KMS-11 (cell line): ENCODE results near the gene UBE2D1.
A peak's percentile ranks its signal among the peaks of the same experiment; 100 is the strongest.

Source experiments
- H2AFZ ChIP-seq: fragments of 200-600 bp; sonication (generic); 2 replicates; pipeline ENCODE4 v1.6.1; 2016; ENCODE audit warnings: antibody characterized with exemption, mixed run types, low read depth
- H3K27ac ChIP-seq: fragments of 200-600 bp; sonication (generic); 2 replicates; pipeline ENCODE4 v1.6.1; 2016; ENCODE audit warnings: mild to moderate bottlenecking, mixed run types
- H3K27me3 ChIP-seq: fragments of 200-600 bp; sonication (generic); 2 replicates; pipeline ENCODE4 v1.6.1; 2017; ENCODE audit warnings: mild to moderate bottlenecking, low read depth, mixed run types, moderate library complexity; ENCODE audit not compliant: insufficient read depth
- H3K36me3 ChIP-seq: fragments of 200-600 bp; sonication (generic); 2 replicates; pipeline ENCODE4 v1.6.1; 2017; ENCODE audit warnings: mild to moderate bottlenecking, mixed run types; ENCODE audit not compliant: insufficient read depth
- H3K4me1 ChIP-seq: fragments of 200-600 bp; sonication (generic); 2 replicates; pipeline ENCODE4 v1.6.1; 2016; ENCODE audit warnings: mild to moderate bottlenecking, low read depth, mixed run types; ENCODE audit not compliant: poor library complexity, severe bottlenecking
- H3K4me2 ChIP-seq: fragments of 200-600 bp; sonication (generic); 2 replicates; pipeline ENCODE4 v1.7.0; 2016; ENCODE audit warnings: mild to moderate bottlenecking, mixed run types
- H3K4me3 ChIP-seq: fragments of 200-600 bp; sonication (generic); IDR thresholded peaks from 2 replicates; pipeline ENCODE4 v1.6.1; 2017; ENCODE audit warnings: low read depth, low read length, mixed read lengths; ENCODE audit not compliant: insufficient read depth
- H3K79me2 ChIP-seq: fragments of 200-600 bp; sonication (generic); 2 replicates; pipeline ENCODE4 v1.6.1; 2016; ENCODE audit warnings: low read depth, mixed run types; ENCODE audit not compliant: insufficient read depth
- H3K9ac ChIP-seq: fragments of 200-600 bp; sonication (generic); 2 replicates; pipeline ENCODE4 v1.6.1; 2016; ENCODE audit warnings: mild to moderate bottlenecking, mixed run types
- H4K20me1 ChIP-seq: fragments of 200-600 bp; sonication (generic); 2 replicates; pipeline ENCODE4 v1.6.1; 2016; ENCODE audit warnings: mild to moderate bottlenecking, mixed run types; ENCODE audit not compliant: insufficient read depth
- CTCF ChIP-seq: fragments of 200-600 bp; sonication (generic); conservative IDR thresholded peaks from 2 replicates; pipeline ENCODE4 v1.6.1; 2017; ENCODE audit warnings: low read depth, mild to moderate bottlenecking, antibody characterized with exemption, low read length, moderate library complexity, mixed read lengths

UBE2D1 gene

GRCh38 chr10:58385784-58386112 is 50.9 kb downstream of the UBE2D1 start:
- Histone ChIP-seq H3K9ac (peak overlapping the region; percentile 86), H3K4me2 (peak overlapping the region; percentile 96), H3K79me2 (peaks cover 34% of the 10 kb centered on the region), H2AFZ (peak overlapping the region; percentile 85), H3K36me3 (no peaks in the 10 kb centered on the region; the same call in 1 of the 2 replicates), H3K4me1 (peaks cover 26% of the 10 kb centered on the region), H3K4me3 (peak overlapping the region; percentile 24), H3K27ac (peak overlapping the region; percentile 61), H4K20me1 (0 out of 2 replicates have a peak, but pooled peaks cover 8% of the 10 kb centered on the region), H3K27me3 (no peaks in the 10 kb centered on the region)
- no peak for TF ChIP-seq CTCF

- peaks cover 34% of the 10 kb centered on the region for H3K79me2 ChIP-seq
- no peaks in the 10 kb centered on the region; the same call in 1 of the 2 replicates for H3K36me3 ChIP-seq
These were observed 54.2 kb downstream of the UBE2D1 start for GRCh38 chr10:58389024-58389423.

DNA sequence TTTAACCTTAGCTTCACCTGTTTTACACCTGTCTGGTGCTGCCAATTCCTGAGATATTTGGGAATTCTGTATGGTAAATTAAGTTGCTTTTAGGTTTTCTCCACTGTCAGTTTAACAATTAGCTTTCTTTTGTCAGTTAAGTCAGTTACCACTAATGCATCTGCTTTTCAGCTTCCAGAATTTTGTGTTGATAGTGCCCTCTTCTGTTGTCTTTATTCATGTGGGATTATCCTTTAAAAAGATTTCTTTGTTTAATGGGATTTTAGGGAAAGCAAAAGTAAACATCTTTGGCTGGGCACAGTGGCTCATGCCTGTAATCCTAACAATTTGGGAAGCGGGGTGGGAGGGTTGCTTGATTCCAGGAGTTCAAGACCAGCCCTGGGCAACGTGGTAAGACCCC is 58.5 kb downstream of the UBE2D1 start:
- Histone ChIP-seq H3K36me3 (peaks cover 14% of the 10 kb centered on the region; the same call in 1 of the 2 replicates), H3K27me3 (no peaks in the 10 kb centered on the region)

More at GRCh38 chr10:58389024-58389423, 54.2 kb downstream of the UBE2D1 start:
- Histone ChIP-seq H3K4me2 (no peak overlapping the region), H3K27me3 (no peaks in the 10 kb centered on the region), H3K9ac (no peak overlapping the region), H2AFZ (no peak overlapping the region), H3K27ac (no peak overlapping the region), H4K20me1 (0 out of 2 replicates have a peak, but pooled peaks cover 8% of the 10 kb centered on the region), H3K4me3 (no peak overlapping the region), H3K4me1 (peaks cover 24% of the 10 kb centered on the region)
- no peak for TF ChIP-seq CTCF

DNA sequence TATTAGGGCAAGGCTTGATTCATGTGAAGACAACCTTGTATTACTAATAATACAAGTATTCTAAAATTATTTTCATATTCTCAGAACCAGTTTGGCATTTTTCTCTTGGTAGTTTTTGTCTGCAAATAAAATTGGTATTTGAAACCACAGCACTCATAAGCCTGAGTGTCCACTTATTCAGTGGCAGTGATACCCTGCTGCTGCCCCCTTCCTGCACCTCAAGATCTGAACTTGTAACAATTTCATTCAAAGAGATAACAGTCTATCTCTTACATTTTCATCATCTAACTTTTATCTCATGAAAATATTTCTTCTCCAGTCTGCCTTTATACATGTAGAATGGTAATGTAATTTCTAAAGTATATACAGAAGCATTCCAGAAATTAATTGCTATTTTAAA is 59.7 kb downstream of the UBE2D1 start:
- Histone ChIP-seq H3K4me1 (no peaks in the 10 kb centered on the region), H2AFZ (no peak overlapping the region), H3K27me3 (no peaks in the 10 kb centered on the region), H4K20me1 (0 out of 2 replicates have a peak, but pooled peaks cover 8% of the 10 kb centered on the region), H3K36me3 (peaks cover 14% of the 10 kb centered on the region; the same call in 1 of the 2 replicates), H3K4me3 (no peak overlapping the region), H3K27ac (no peak overlapping the region), H3K4me2 (no peak overlapping the region), H3K79me2 (no peaks in the 10 kb centered on the region; the same call in 1 of the 2 replicates), H3K9ac (no peak overlapping the region)
- no peak for TF ChIP-seq CTCF

More for the DNA sequence above, 58.5 kb downstream of the UBE2D1 start:
- H3K79me2 ChIP-seq: peaks cover 3% of the 10 kb centered on the region; the same call in 1 of the 2 replicates
- TF ChIP-seq CTCF: no peak
- H3K27ac ChIP-seq: no peak overlapping the region
- no peak overlapping the region for H3K4me2 ChIP-seq
- no peak overlapping the region for H3K9ac ChIP-seq
- no peak overlapping the region for H2AFZ ChIP-seq
- no peak overlapping the region for H3K4me3 ChIP-seq
- H4K20me1 ChIP-seq: 0 out of 2 replicates have a peak, but pooled peaks cover 8% of the 10 kb centered on the region
- H3K4me1 ChIP-seq: no peaks in the 10 kb centered on the region
